HG02840 (cell line): Measurements from ENCODE around the gene SLCO1C1.

ENCODE experiments used
- ATAC-seq: cut with Tn5 transposase; IDR thresholded peaks from one replicate; pipeline ENCODE4 v1.9.1; 2021; ENCODE audit warnings: mild to moderate bottlenecking, moderate library complexity, moderate number of reproducible peaks; ENCODE audit not compliant: unreplicated experiment, low FRiP score

The SLCO1C1 gene

GRCh38 chr12:20792971-20793370, 97.8 kb downstream of the SLCO1C1 start:
- no peak for ATAC-seq

- no peak for ATAC-seq
These were observed 103.4 kb downstream of the SLCO1C1 start for GRCh38 chr12:20798554-20798953.

- ATAC-seq: no peak
These were observed 105.0 kb downstream of the SLCO1C1 start for GRCh38 chr12:20800160-20800559.

GRCh38 chr12:20801035-20801434, 105.9 kb downstream of the SLCO1C1 start:
- no peak for ATAC-seq
